ENCODE data around the gene SLC16A4.

The SLC16A4 gene

GRCh38 chr1:110430366-110430765 lies 39.5 kb upstream of the SLC16A4 start:
- TF ChIP-seq ZFX (IDR thresholded peaks at IDR 0.05; ENCODE audit: borderline replicate concordance) (no peak), CTCF (IDR thresholded peaks at IDR 0.05) (no peak)
- no peak overlapping the region for H3K27ac ChIP-seq

- TF ChIP-seq CTCF (IDR thresholded peaks at IDR 0.05), result no peak
These were observed 38.1 kb upstream of the SLC16A4 start for GRCh38 chr1:110428946-110429345.

GRCh38 chr1:110426854-110427253 lies 36.0 kb upstream of the SLC16A4 start:
- H3K27ac ChIP-seq, result no peak overlapping the region
- TF ChIP-seq CTCF (IDR thresholded peaks at IDR 0.05) (no peak), ZFX (IDR thresholded peaks at IDR 0.05; ENCODE audit: borderline replicate concordance) (no peak)

More at GRCh38 chr1:110428946-110429345, 38.1 kb upstream of the SLC16A4 start:
- H3K27ac ChIP-seq, result no peak overlapping the region

GRCh38 chr1:110425612-110426152 lies 34.9 kb upstream of the SLC16A4 start:
- no peak overlapping the region for H3K27ac ChIP-seq
- no peak for TF ChIP-seq CTCF (IDR thresholded peaks at IDR 0.05)
- TF ChIP-seq ZFX (IDR thresholded peaks at IDR 0.05; ENCODE audit: borderline replicate concordance), result no peak

- H3K27ac ChIP-seq, result no peak overlapping the region
- no peak for TF ChIP-seq ZFX (IDR thresholded peaks at IDR 0.05; ENCODE audit: borderline replicate concordance)
- no peak for TF ChIP-seq CTCF (IDR thresholded peaks at IDR 0.05)
These were observed 34.1 kb upstream of the SLC16A4 start for GRCh38 chr1:110424699-110425611.

GRCh38 chr1:110420874-110421793 lies 30.3 kb upstream of the SLC16A4 start:
- H3K27ac ChIP-seq, result no peak overlapping the region
- TF ChIP-seq CTCF (IDR thresholded peaks at IDR 0.05) (no peak), ZFX (IDR thresholded peaks at IDR 0.05; ENCODE audit: borderline replicate concordance) (no peak)
